Heart right ventricle (tissue), 16 donors: ENCODE results near the gene SEC61B. TPM values are rescaled to one million over a fixed set of nuclear protein-coding genes. Genes with fewer than 3 reads are reported as not detected.

ENCODE experiments used
- ATAC-seq, 8 donors: fragments of 200-7000 bp; cut with Tn5 transposase; one replicate each; pipeline ENCODE4 v1.9.1; 2020; ENCODE audit warnings: mild to moderate bottlenecking in 8 of 8, moderate library complexity in 8 of 8, moderate number of reproducible peaks in 1 of 8
- DNase-seq, 2 donors: peaks; one replicate each; pipeline ENCODE4 v3.0.0-alpha.2; 2020
- H3K27ac ChIP-seq, 10 donors: fragments of 200-600 bp; sonication (generic) in 2 of 10; one replicate each; pipeline versions ENCODE4 v1.5.0 to v1.8.0; 2020 to 2022; ENCODE audit warnings: mild to moderate bottlenecking in 3 of 10
- H3K27me3 ChIP-seq, 7 donors: fragments of 200-600 bp; one replicate each; pipeline ENCODE4 v1.8.0; 2021 to 2022; ENCODE audit warnings: mild to moderate bottlenecking in 2 of 7
- H3K36me3 ChIP-seq, 9 donors: fragments of 200-600 bp; sonication (generic) in 1 of 9; one replicate each; pipeline versions ENCODE4 v1.5.0 to v1.8.0; 2020 to 2022; ENCODE audit warnings: mild to moderate bottlenecking in 2 of 9
- H3K4me1 ChIP-seq, 9 donors: fragments of 200-600 bp; sonication (generic) in 1 of 9; one replicate each; pipeline versions ENCODE4 v1.5.0 to v1.8.0; 2020 to 2022; ENCODE audit warnings: mild to moderate bottlenecking in 4 of 9
- H3K4me3 ChIP-seq, 10 donors: fragments of 200-600 bp; sonication (generic) in 2 of 10; one replicate each; pipeline versions ENCODE4 v1.5.0 to v1.8.0; 2020 to 2022; ENCODE audit warnings: mild to moderate bottlenecking in 7 of 10, moderate library complexity in 2 of 10
- H3K9me3 ChIP-seq, 11 donors: fragments of 200-600 bp in 10 of 11; sonication (generic) in 2 of 11; one replicate each; pipeline versions ENCODE4 v1.5.0 to v1.8.0; 2013 to 2022; ENCODE audit warnings: mild to moderate bottlenecking in 2 of 11, control low read depth in 1 of 11, moderate library complexity in 1 of 11
- CTCF ChIP-seq, 9 donors: fragments of 200-600 bp; sonication (generic) in 2 of 9; IDR thresholded peaks; one replicate each; pipeline versions ENCODE4 v1.5.0 to v1.8.0; 2021 to 2022; ENCODE audit warnings: antibody characterized with exemption in 9 of 9, mild to moderate bottlenecking in 5 of 9, moderate library complexity in 1 of 9
- WGBS, 2 donors: extraction: QIAGEN DNeasy Blood & Tissue Kit; methylation state at CpG; one replicate each; pipeline ENCODE4 v1.1.7; 2013; ENCODE audit warnings: inconsistent platforms in 1 of 2; 5-methylcytosine and 5-hydroxymethylcytosine counted together
- intact Hi-C, 10 donors: fragments of 100-400 bp; cut with DNase I; formaldehyde crosslinking; loops; one replicate each; pipeline versions ENCODE4 v1.11.1 to v1.14.2; 2022
- polyA plus RNA-seq, 2 donors: library from polyadenylated mRNA; stranded (reverse); fragments of 200-250 nt; gene quantifications; one replicate each; pipeline ENCODE4 v1.2.3, GENCODE V29; 2013
- total RNA-seq, 10 donors: library from RNA; stranded (reverse); fragmentation: NEBNext Ultra II Directional in 3 of 10; extraction: Animal tissue kit (Norgen Biotek cat#: 25700) in 3 of 10; gene quantifications; one replicate each; pipeline versions ENCODE4 v1.2.1 to v1.2.4, GENCODE V29; 2021 to 2023
- donor health status: Arrhythmogenic right ventricular cardiomyopathy.
- donor health status: ischemic (EF 13 %, LVEDD 7.1; RV severe dilation, severe dysfunction).
- donor health status: healthy with polysubstance abuse.
- donor health status: DM: no; HTN: yes; CAD: no.
- donor health status: DM: no; HTN: no; CAD: no.
- donor health status: ischemic (EF 25% LVEDD 6.9; RV normal size, moderate dysfunction).
- donor health status: ischemic (EF 25% LVEDD 5.7; RV mildly dilated, moderate dysfunction).
- donor health status: healthy.
- donor health status: DM: yes; HTN: yes; CAD: no.
- donor health status: Ischemic cardiomyopathy.
- donor health status: ischemic (EF 35%, LVEDD 5.7; RV mildly dilated, moderate dysfunction).
- donor health status: nonischemic (EF 11% LVEDD 7.7; RV severe dilation, severe dysfunction).
- donor health status: DM: yes; HTN: yes; CAD: no.
- donor health status: PGD.
- donor health status: ischemic (EF 29% LVEDD 5.4; RV normal size, mild dysfunction).
- donor health status: nonischemic (EF 23%, LVEDD 6.1; RV moderate dilation, normal function).

Gene SEC61B
- total and polyA plus RNA-seq, 12 donors: 24.1 to 177 (median 37.4) TPM

DNA sequence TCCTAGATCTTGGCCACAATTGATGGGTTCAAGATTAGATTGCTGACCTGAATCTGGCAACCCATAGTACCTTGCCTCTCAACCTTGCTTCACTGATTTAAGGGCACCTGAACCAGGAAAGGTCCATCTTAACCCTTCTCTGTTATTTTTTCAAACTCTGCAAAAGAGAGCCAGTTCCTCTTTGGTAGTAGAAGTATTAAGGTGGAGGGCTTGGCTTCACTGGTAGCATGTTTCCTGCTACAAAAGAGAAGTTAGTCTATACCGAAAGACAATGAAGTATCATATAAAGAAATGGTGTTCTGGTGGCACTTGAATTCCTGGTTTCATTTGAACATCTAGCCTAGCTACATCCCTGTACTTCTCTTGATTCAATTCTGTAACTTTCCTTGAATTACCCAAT, 8.9 kb upstream of the SEC61B start:
- no peak for DNase-seq
- WGBS, 2 donors: 88 to 100% methylated on average over 1 of the region's 1 CpG
- Histone ChIP-seq H3K36me3 (peaks cover 0 to 35% (median 0%) of the 10 kb centered on the region in 9 donors), H3K9me3 (peaks cover 0 to 14% (median 0%) of the 10 kb centered on the region in 11 donors), H3K4me3 (no peak overlapping the region), H3K27ac (no peak overlapping the region), H3K4me1 (peaks cover 0 to 22% (median 10%) of the 10 kb centered on the region in 9 donors), H3K27me3 (no peaks in the 10 kb centered on the region)
- intact Hi-C loops: no loop called here
- no peak for TF ChIP-seq CTCF (IDR thresholded peaks at IDR 0.05)
- ATAC-seq: no peak

DNA sequence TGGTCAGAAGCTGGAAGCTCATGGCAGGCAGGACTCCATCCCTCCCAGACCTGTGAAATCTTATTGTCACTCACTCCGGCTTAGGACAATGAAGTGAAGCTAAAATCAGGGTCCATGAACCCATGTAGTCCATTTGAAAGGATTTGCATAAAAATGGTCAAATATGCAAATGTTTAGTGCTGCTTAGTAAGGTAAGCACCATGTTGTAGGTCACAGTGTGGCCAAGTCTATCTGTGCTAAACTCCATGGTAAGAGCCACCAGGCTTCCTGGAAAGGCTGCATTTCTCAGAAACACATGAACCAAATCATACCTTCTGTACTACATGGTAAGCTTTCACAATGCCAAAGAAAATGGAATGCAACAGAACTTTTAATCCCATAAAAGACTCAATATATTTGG, 6.0 kb upstream of the SEC61B start:
- intact Hi-C loops: no loop called here
- no peaks in the 10 kb centered on the region for H3K27me3 ChIP-seq
- DNase-seq (no peak), ATAC-seq (no peak)
- 95 to 97% methylated on average over 1 of the region's 1 CpG for WGBS, 2 donors
- no peak for TF ChIP-seq CTCF (IDR thresholded peaks at IDR 0.05)
- peaks cover 0 to 2% (median 0%) of the 10 kb centered on the region in 11 donors for H3K9me3 ChIP-seq
- no peak overlapping the region for H3K4me3 ChIP-seq
- H3K27ac ChIP-seq: no peak overlapping the region
- peaks cover 0 to 46% (median 0%) of the 10 kb centered on the region in 9 donors for H3K36me3 ChIP-seq
- peaks cover 3 to 51% (median 36%) of the 10 kb centered on the region in 9 donors for H3K4me1 ChIP-seq

GRCh38 chr9:99220011-99220410, 2.1 kb upstream of the SEC61B start:
- DNase-seq (no peak), ATAC-seq (no peak)
- Histone ChIP-seq H3K36me3 (peaks cover 0 to 51% (median 12%) of the 10 kb centered on the region in 9 donors), H3K4me3 (peak overlapping the region in 8 of 10 donors; percentile 80 to 97 (median 92)), H3K9me3 (no peaks in the 10 kb centered on the region), H3K27me3 (no peaks in the 10 kb centered on the region), H3K27ac (no peak overlapping the region), H3K4me1 (peaks cover 9 to 76% (median 55%) of the 10 kb centered on the region in 9 donors)
- no peak for TF ChIP-seq CTCF (IDR thresholded peaks at IDR 0.05)
- 79 to 83% methylated on average over 4 of the region's 4 CpGs for WGBS, 2 donors
- intact Hi-C loops: loop anchor here in 3 of 10 donors (5.0 to 10.0 kb wide), 3 partner anchors 38 to 875 kb away; partner anchors contain the start of genes ERP44 (in 1 of the 3), INVS (in 1 of the 3) and NR4A3 (in 1 of the 3)

DNA sequence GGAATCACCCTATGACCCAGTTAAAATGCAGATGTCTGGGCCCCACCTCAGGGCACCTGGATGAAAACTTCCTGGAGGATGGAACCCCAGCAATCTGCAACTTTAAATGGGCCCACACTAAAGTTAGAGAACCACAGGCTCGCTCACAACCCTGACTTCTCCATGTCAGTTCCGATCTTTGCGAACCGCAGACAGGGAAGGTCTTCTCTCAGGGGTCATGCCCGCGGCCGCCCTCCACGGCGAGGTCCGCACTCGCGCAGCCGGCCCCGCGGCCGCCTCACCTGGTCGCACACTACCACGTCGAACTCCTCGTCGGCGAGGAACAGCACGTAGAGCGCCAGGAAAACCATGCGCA, 839 bp upstream of the SEC61B start:
- intact Hi-C loops: loop anchor here in 3 of 10 donors (5.0 to 10.0 kb wide), 3 partner anchors 39 to 874 kb away; partner anchors contain the start of genes ERP44 (in 1 of the 3), INVS (in 1 of the 3) and NR4A3 (in 1 of the 3)
- Histone ChIP-seq H3K27me3 (no peaks in the 10 kb centered on the region), H3K36me3 (peaks cover 0 to 52% (median 12%) of the 10 kb centered on the region in 9 donors), H3K4me1 (peaks cover 13 to 85% (median 68%) of the 10 kb centered on the region in 9 donors), H3K4me3 (peak overlapping the region; percentile 65 to 97 (median 88)), H3K9me3 (no peaks in the 10 kb centered on the region), H3K27ac (peak overlapping the region; percentile 87 to 96 (median 93))
- DNase-seq (no peak), ATAC-seq (no peak)
- 1% methylated on average over 25 of the region's 25 CpGs for WGBS, 2 donors
- no peak for TF ChIP-seq CTCF (IDR thresholded peaks at IDR 0.05)
